Chondrocyte (in vitro differentiated cells): ENCODE results near the gene SAGE1. TPM values are rescaled to one million over a fixed set of nuclear protein-coding genes. Genes with fewer than 3 reads are reported as not detected.

Experiments used
- DNase-seq: peaks from one replicate; pipeline ENCODE4 v3.0.0; 2021; ENCODE audit warnings: mixed read lengths, low spot score
- H3K27ac Mint-ChIP-seq: one replicate; pipeline ENCODE4 v1.8.0; 2021; ENCODE audit warnings: mild to moderate bottlenecking, moderate library complexity, mixed read lengths; ENCODE audit not compliant: unreplicated experiment
- H3K27me3 Mint-ChIP-seq: 2 replicates; pipeline ENCODE4 v1.8.0; 2021; ENCODE audit warnings: low read depth, mixed read lengths
- H3K36me3 Mint-ChIP-seq: 2 replicates; pipeline ENCODE4 v1.8.0; 2021; ENCODE audit warnings: low read depth, mixed read lengths
- H3K4me1 Mint-ChIP-seq: 2 replicates; pipeline ENCODE4 v1.8.0; 2021; ENCODE audit warnings: low read depth, mild to moderate bottlenecking, mixed read lengths
- H3K4me3 Mint-ChIP-seq: one replicate; pipeline ENCODE4 v1.8.0; 2021; ENCODE audit warnings: mild to moderate bottlenecking, moderate library complexity, mixed read lengths; ENCODE audit not compliant: unreplicated experiment
- H3K9me3 Mint-ChIP-seq: 2 replicates; pipeline ENCODE4 v1.8.0; 2021; ENCODE audit warnings: low read depth, mixed read lengths
- CTCF ChIP-seq: fragments of 200-600 bp; sonication (generic); IDR thresholded peaks from 2 replicates; pipeline ENCODE4 v1.5.0; 2021; ENCODE audit warnings: antibody characterized with exemption, mild to moderate bottlenecking, moderate library complexity
- total RNA-seq: library from RNA; stranded (reverse); gene quantifications from 3 replicates; pipeline ENCODE4 v1.2.1, GENCODE V29; 2021

The SAGE1 gene
- total RNA-seq, 1 donor from 2014 or later: not detected

- no peak overlapping the region for H3K4me3 Mint-ChIP-seq
- peaks cover 3% of the 10 kb centered on the region for H3K9me3 Mint-ChIP-seq
- TF ChIP-seq CTCF: no peak
- no peak overlapping the region for H3K27ac Mint-ChIP-seq
- H3K27me3 Mint-ChIP-seq: peaks cover 4% of the 10 kb centered on the region
- H3K36me3 Mint-ChIP-seq: no peaks in the 10 kb centered on the region
- DNase-seq: no peak
- H3K4me1 Mint-ChIP-seq: no peaks in the 10 kb centered on the region
These were observed 34.4 kb downstream of the SAGE1 start for GRCh38 chrX:135927897-135928296.

- no peak for DNase-seq
- peaks cover 4% of the 10 kb centered on the region for H3K27me3 Mint-ChIP-seq
- H3K27ac Mint-ChIP-seq: no peak overlapping the region
- no peaks in the 10 kb centered on the region for H3K36me3 Mint-ChIP-seq
- H3K4me3 Mint-ChIP-seq: no peak overlapping the region
- no peaks in the 10 kb centered on the region for H3K4me1 Mint-ChIP-seq
- peak; percentile 78 for TF ChIP-seq CTCF
- H3K9me3 Mint-ChIP-seq: peaks cover 5% of the 10 kb centered on the region
These were observed 38.4 kb downstream of the SAGE1 start for GRCh38 chrX:135931644-135932487.

GRCh38 chrX:135944486-135944885 lies 51.0 kb downstream of the SAGE1 start:
- Mint-ChIP-seq H3K9me3 (peaks cover 18% of the 10 kb centered on the region), H3K36me3 (peaks cover 8% of the 10 kb centered on the region), H3K27ac (no peak overlapping the region), H3K27me3 (no peaks in the 10 kb centered on the region), H3K4me3 (no peak overlapping the region), H3K4me1 (no peaks in the 10 kb centered on the region)
- DNase-seq: no peak
- TF ChIP-seq CTCF: no peak

- TF ChIP-seq CTCF: no peak
- Mint-ChIP-seq H3K27ac (no peak overlapping the region), H3K27me3 (no peaks in the 10 kb centered on the region), H3K9me3 (peaks cover 3% of the 10 kb centered on the region), H3K4me1 (no peaks in the 10 kb centered on the region), H3K36me3 (no peaks in the 10 kb centered on the region), H3K4me3 (no peak overlapping the region)
- DNase-seq: no peak
These were observed 57.8 kb downstream of the SAGE1 start for GRCh38 chrX:135951291-135951690.

Other genes with a start within 250 kb of the SAGE1 start
- not detected in 3 replicates for gene CT45A1, start 180.1 kb upstream of the SAGE1 start, total RNA-seq
- not detected in 3 replicates for gene CT45A3, start 125.5 kb upstream of the SAGE1 start, total RNA-seq
- not detected in 3 replicates for gene CT45A5, start 108.2 kb upstream of the SAGE1 start, total RNA-seq
- not detected in 3 replicates for gene CT45A6, start 90.9 kb upstream of the SAGE1 start, total RNA-seq
- gene CT45A2, start 73.7 kb upstream of the SAGE1 start, total RNA-seq: not detected in 3 replicates
- not detected in 3 replicates for gene CT45A7, start 56.4 kb upstream of the SAGE1 start, total RNA-seq
- not detected in 3 replicates for gene CT45A8, start 39.2 kb upstream of the SAGE1 start, total RNA-seq
- not detected in 3 replicates for gene CT45A9, start 21.9 kb upstream of the SAGE1 start, total RNA-seq
- gene CT45A10, start 272 bp upstream of the SAGE1 start, total RNA-seq: not detected in 3 replicates
- gene MMGT1, start 80.3 kb downstream of the SAGE1 start, total RNA-seq: 25.4 to 28.9 TPM (median 27.6 TPM) in 3 replicates
- gene SLC9A6, start 91.7 kb downstream of the SAGE1 start, total RNA-seq: 19.0 to 20.7 TPM (median 20.4 TPM) in 3 replicates